ENCODE measurements around the gene ATP2B3. TPM values are rescaled to one million over a fixed set of nuclear protein-coding genes. Genes with fewer than 3 reads are reported as not detected.
A peak's percentile ranks its signal among the peaks of the same experiment; 100 is the strongest.

Gene ATP2B3
- not detected for polyA plus RNA-seq (2013, experiment 1 of 2; ENCODE audit: insufficient read length)
- 0.05 TPM for polyA plus RNA-seq (2013, experiment 2 of 2; ENCODE audit: insufficient read length)

- no peak for DNase-seq
These were observed at the start of gene ATP2B3 for GRCh38 chrX:153517423-153517822. ATP2B3 (plus strand) TSS chrX:153517642; CDS start chrX:153536248, 18,606 bp downstream.

- peak; percentile 17 for DNase-seq
These were observed 49.3 kb upstream of the ATP2B3 start for GRCh38 chrX:153468008-153468580.

GRCh38 chrX:153469811-153470410 lies 47.5 kb upstream of the ATP2B3 start:
- DNase-seq, result peak; percentile 39

- peak; percentile 87 for DNase-seq
These were observed 46.8 kb upstream of the ATP2B3 start, which contains the start of gene HAUS7 for GRCh38 chrX:153470411-153471363. HAUS7 (minus strand) TSS chrX:153470576; CDS start chrX:153470557, 19 bp downstream.

- peak; percentile 80 for DNase-seq
These were observed 45.7 kb upstream of the ATP2B3 start for GRCh38 chrX:153471663-153472280.

- no peak for DNase-seq
These were observed 44.3 kb upstream of the ATP2B3 start for GRCh38 chrX:153473126-153473525.

- DNase-seq, result no peak
These were observed 43.2 kb upstream of the ATP2B3 start for GRCh38 chrX:153474266-153474665.

- peak; percentile 83 for DNase-seq
These were observed 42.7 kb upstream of the ATP2B3 start for GRCh38 chrX:153474718-153475117.

- DNase-seq, result no peak
These were observed 42.2 kb upstream of the ATP2B3 start for GRCh38 chrX:153475271-153475670.

- DNase-seq, result no peak
These were observed 41.6 kb upstream of the ATP2B3 start for GRCh38 chrX:153475751-153476281.

GRCh38 chrX:153476666-153477363 lies 40.6 kb upstream of the ATP2B3 start:
- peak; percentile 84 for DNase-seq

- no peak for DNase-seq
These were observed 40.0 kb upstream of the ATP2B3 start for GRCh38 chrX:153477364-153477857.

- DNase-seq, result no peak
These were observed 39.5 kb upstream of the ATP2B3 start for GRCh38 chrX:153477901-153478300.

- DNase-seq, result no peak
These were observed 38.7 kb upstream of the ATP2B3 start for GRCh38 chrX:153478746-153479145.

- no peak for DNase-seq
These were observed 36.4 kb upstream of the ATP2B3 start for GRCh38 chrX:153481043-153481442.

GRCh38 chrX:153482376-153483015 lies 34.9 kb upstream of the ATP2B3 start:
- DNase-seq, result no peak

- DNase-seq, result no peak
These were observed 31.9 kb upstream of the ATP2B3 start for GRCh38 chrX:153485396-153486080.

- no peak for DNase-seq
These were observed 31.3 kb upstream of the ATP2B3 start for GRCh38 chrX:153486171-153486570.

GRCh38 chrX:153487590-153488071 lies 29.8 kb upstream of the ATP2B3 start:
- no peak for DNase-seq
